ENCODE results near the gene DHRS11. TPM values are rescaled to one million over a fixed set of nuclear protein-coding genes. Genes with fewer than 3 reads are reported as not detected.

Gene DHRS11
- total and polyA plus RNA-seq, 11 donors = 11.0 to 22.2 (median 13.5) TPM

DNA sequence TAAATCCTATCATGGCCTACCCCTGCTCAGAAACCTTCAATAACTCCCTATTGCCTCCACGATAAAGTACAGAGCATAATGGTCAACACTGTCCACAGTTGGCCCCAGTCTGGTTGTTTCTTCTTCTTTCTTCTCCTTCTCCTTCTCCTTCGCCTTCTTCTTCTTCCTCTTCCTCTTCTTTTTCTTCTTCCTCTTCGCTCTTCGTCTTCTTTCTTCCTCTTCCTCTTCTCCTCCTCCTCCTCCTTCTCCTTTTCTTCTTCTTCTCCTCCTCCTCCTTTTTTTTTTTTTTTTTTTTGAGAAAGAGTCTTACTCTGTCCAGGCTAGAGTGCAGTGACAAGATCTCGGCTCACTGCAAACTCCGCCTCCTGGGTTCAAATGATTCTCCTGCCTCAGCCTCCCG is 33.5 kb downstream of the DHRS11 start:
- Histone ChIP-seq H3K27ac (no peak overlapping the region), H3K36me3 (no peaks in the 10 kb centered on the region), H3K9me3 (no peaks in the 10 kb centered on the region), H3K4me1 (peaks cover 0 to 9% (median 0%) of the 10 kb centered on the region in 12 donors), H3K4me3 (no peak overlapping the region), H3K27me3 (peaks cover 0 to 9% (median 0%) of the 10 kb centered on the region in 9 donors)
- intact Hi-C loops (cut with DNase I) = loop anchor here in 8 of 10 donors (5.0 to 10.0 kb wide), 5 partner anchors 600 to 750 kb away; partner anchors contain the start of gene C17orf78 (in 3 of the 8)
- DNase-seq = no peak
- TF ChIP-seq, protein P1, sequence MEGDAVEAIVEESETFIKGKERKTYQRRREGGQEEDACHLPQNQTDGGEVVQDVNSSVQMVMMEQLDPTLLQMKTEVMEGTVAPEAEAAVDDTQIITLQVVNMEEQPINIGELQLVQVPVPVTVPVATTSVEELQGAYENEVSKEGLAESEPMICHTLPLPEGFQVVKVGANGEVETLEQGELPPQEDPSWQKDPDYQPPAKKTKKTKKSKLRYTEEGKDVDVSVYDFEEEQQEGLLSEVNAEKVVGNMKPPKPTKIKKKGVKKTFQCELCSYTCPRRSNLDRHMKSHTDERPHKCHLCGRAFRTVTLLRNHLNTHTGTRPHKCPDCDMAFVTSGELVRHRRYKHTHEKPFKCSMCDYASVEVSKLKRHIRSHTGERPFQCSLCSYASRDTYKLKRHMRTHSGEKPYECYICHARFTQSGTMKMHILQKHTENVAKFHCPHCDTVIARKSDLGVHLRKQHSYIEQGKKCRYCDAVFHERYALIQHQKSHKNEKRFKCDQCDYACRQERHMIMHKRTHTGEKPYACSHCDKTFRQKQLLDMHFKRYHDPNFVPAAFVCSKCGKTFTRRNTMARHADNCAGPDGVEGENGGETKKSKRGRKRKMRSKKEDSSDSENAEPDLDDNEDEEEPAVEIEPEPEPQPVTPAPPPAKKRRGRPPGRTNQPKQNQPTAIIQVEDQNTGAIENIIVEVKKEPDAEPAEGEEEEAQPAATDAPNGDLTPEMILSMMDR (IDR thresholded peaks at IDR 0.05) = no peak
- no peak for TF ChIP-seq POLR2A (IDR thresholded peaks at IDR 0.05)
- WGBS, 4 donors = 78 to 85% (median 83%) methylated on average over 7 of the region's 7 CpGs
- ATAC-seq = no peak

DNA sequence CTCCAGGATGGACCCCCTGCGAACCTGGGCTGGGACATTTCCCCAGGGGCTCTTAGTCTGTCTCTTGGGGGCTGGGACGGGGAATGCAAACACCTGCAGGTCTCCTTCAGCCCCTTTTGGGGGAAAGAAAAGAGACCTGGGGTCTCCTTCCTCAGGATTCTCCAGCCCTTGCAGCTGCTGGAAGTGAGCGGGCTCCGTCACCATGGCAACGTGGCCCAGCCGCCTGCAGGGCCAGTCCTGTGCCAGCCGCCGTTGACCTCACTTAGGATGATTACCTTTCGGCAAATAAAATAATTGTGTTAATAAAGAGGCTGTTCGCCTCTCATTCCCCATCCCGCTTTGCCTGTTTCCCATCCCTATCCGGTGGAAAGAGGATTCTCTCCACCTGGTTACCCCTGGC is 35.4 kb downstream of the DHRS11 start:
- ATAC-seq (no peak), DNase-seq (no peak)
- Histone ChIP-seq H3K4me1 (peaks cover 0 to 9% (median 0%) of the 10 kb centered on the region in 12 donors), H3K4me3 (no peak overlapping the region), H3K36me3 (no peaks in the 10 kb centered on the region), H3K9me3 (no peaks in the 10 kb centered on the region), H3K27ac (no peak overlapping the region), H3K27me3 (peaks cover 0 to 9% (median 0%) of the 10 kb centered on the region in 9 donors)
- intact Hi-C loops (cut with DNase I) = loop anchor here in 8 of 10 donors (5.0 to 10.0 kb wide), 5 partner anchors 598 to 748 kb away; partner anchors contain the start of gene C17orf78 (in 3 of the 8)
- WGBS, 4 donors = 71 to 78% (median 74%) methylated on average over 12 of the region's 12 CpGs
- TF ChIP-seq POLR2A (IDR thresholded peaks at IDR 0.05) = no peak
- TF ChIP-seq, protein P1 (IDR thresholded peaks at IDR 0.05) = no peak

DNA sequence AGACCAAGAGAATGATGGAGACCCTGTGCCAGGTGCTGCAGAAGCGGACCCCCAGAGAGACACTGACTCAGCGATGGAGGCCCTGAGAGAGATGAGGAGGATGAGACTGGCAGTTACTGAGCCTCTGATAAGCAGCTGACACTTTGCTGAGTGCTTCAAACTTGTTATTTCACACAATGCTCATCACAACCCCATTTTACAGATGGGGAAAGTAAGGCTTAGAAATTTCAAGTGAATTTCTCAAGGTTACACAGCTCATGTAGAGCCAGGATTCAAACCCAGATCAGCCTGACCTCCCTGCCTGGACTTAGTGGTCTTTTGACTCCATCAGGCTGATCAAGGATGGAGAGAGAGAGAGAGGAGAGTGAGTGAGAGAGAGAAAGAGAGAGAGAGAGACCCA is 36.9 kb downstream of the DHRS11 start:
- no peak for TF ChIP-seq POLR2A (IDR thresholded peaks at IDR 0.05)
- TF ChIP-seq, protein P1 (IDR thresholded peaks at IDR 0.05) = no peak
- no peaks in the 10 kb centered on the region for H3K36me3 ChIP-seq
- WGBS, 4 donors = 95 to 100% (median 96%) methylated on average over 2 of the region's 2 CpGs
- DNase-seq (no peak), ATAC-seq (no peak)
- no peak overlapping the region for H3K4me3 ChIP-seq
- peaks cover 0 to 9% (median 0%) of the 10 kb centered on the region in 9 donors for H3K27me3 ChIP-seq
- H3K9me3 ChIP-seq = no peaks in the 10 kb centered on the region
- peaks cover 0 to 12% (median 0%) of the 10 kb centered on the region in 12 donors for H3K4me1 ChIP-seq
- intact Hi-C loops (cut with DNase I) = loop anchor here in 9 of 10 donors (2.0 to 10.0 kb wide), 7 partner anchors 418 to 746 kb away; partner anchors contain the start of gene C17orf78 (in 3 of the 9)
- no peak overlapping the region for H3K27ac ChIP-seq

DNA sequence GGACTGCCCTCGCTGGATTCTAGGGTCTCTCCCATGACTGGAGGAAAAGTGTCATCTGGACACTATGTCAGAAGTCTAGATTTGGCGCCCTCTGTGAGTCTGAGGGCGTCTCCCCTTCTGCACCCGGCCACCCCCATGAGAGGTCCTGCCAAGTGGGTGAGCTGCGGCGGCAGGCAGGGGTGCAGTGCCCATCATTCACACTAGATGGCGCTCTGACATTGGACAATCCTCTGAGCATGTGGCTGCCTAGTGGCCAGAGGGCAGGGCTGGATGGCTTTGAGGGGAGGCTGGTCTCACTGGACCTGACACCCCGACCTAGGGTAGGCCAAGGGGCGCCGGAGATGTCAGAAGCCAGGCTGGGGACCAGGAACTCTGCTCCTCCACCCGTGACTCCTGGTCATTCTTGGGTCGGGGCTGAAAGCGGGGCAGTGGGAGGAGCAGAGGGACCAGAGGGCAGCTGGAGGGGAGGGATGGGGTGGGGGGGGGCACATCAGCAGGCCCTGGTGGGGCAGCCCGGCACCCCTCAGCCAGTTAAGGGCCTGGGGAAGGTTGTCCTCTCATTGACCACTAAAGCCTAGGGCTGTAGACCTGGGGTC is 37.7 kb downstream of the DHRS11 start:
- 18 to 32% (median 22%) methylated on average over 7 to 14 of the region's 14 CpGs for WGBS, 4 donors
- intact Hi-C loops (cut with DNase I) = loop anchor here in 9 of 10 donors (1.0 to 10.0 kb wide), 8 partner anchors 417 to 745 kb away; partner anchors contain the start of gene C17orf78 (in 3 of the 9)
- Histone ChIP-seq H3K4me3 (no peak overlapping the region), H3K9me3 (no peaks in the 10 kb centered on the region), H3K27me3 (peaks cover 0 to 10% (median 4%) of the 10 kb centered on the region in 9 donors), H3K36me3 (no peaks in the 10 kb centered on the region), H3K27ac (no peak overlapping the region), H3K4me1 (peaks cover 0 to 12% (median 0%) of the 10 kb centered on the region in 12 donors)
- ATAC-seq (peak; percentile 60 to 92 (median 88)), DNase-seq (peak; percentile 65 to 87 (median 69))
- TF ChIP-seq, protein P1 (IDR thresholded peaks at IDR 0.05) = peak; percentile 93 to 99 (median 98)
- TF ChIP-seq POLR2A (IDR thresholded peaks at IDR 0.05) = no peak

Data from heart left ventricle (tissue), 16 donors.